ENCODE measurements around the gene TFDP3. TPM values are rescaled to one million over a fixed set of nuclear protein-coding genes. Genes with fewer than 3 reads are reported as not detected.

Gene TFDP3
- not detected for polyA plus RNA-seq (2013, experiment 1 of 2)
- not detected for polyA plus RNA-seq (2013, experiment 2 of 2)

GRCh38 chrX:133218329-133218728 lies at the start of gene TFDP3:
TFDP3 (minus strand) TSS chrX:133218354; CDS start chrX:133218259, 95 bp downstream.
- Histone ChIP-seq H3K4me1 (ENCODE audit: insufficient read depth, low read length) (no peaks in the 10 kb centered on the region), H3K9ac (ENCODE audit: low read depth, low read length) (no peak within 1 kb of the TSS), H3K27ac (ENCODE audit: low read depth, low read length) (no peak within 1 kb of the TSS), H3K27me3 (ENCODE audit: insufficient read depth, low read length) (no peaks in the 10 kb centered on the region), H3K9me3 (ENCODE audit: insufficient read depth, low read depth, low read length) (no peaks in the 10 kb centered on the region), H3K36me3 (ENCODE audit: insufficient read depth, low read length) (no peaks in the 10 kb centered on the region), H3K4me3 (ENCODE audit: low read length) (no peak within 1 kb of the TSS)
- WGBS: 98% methylated on average over 40 of the region's 40 CpGs

- H3K9me3 ChIP-seq (ENCODE audit: insufficient read depth, low read depth, low read length): no peaks in the 10 kb centered on the region
- WGBS: 100% methylated on average over 1 of the region's 2 CpGs
- H3K27me3 ChIP-seq (ENCODE audit: insufficient read depth, low read length): no peaks in the 10 kb centered on the region
- no peak overlapping the region for H3K27ac ChIP-seq (ENCODE audit: low read depth, low read length)
- H3K4me3 ChIP-seq (ENCODE audit: low read length): no peak overlapping the region
- H3K9ac ChIP-seq (ENCODE audit: low read depth, low read length): no peak overlapping the region
- peaks cover 26% of the 10 kb centered on the region for H3K4me1 ChIP-seq (ENCODE audit: insufficient read depth, low read length)
- H3K36me3 ChIP-seq (ENCODE audit: insufficient read depth, low read length): no peaks in the 10 kb centered on the region
These were observed 49.5 kb upstream of the TFDP3 start for GRCh38 chrX:133267621-133268020.

- Histone ChIP-seq H3K27ac (ENCODE audit: low read depth, low read length) (peak overlapping the region; percentile 82; the same call in 1 of the 2 replicates), H3K27me3 (ENCODE audit: insufficient read depth, low read length) (no peaks in the 10 kb centered on the region), H3K36me3 (ENCODE audit: insufficient read depth, low read length) (no peaks in the 10 kb centered on the region), H3K9ac (ENCODE audit: low read depth, low read length) (0 out of 2 replicates have a peak overlapping the region, but pooled peaks have one; percentile 40), H3K9me3 (ENCODE audit: insufficient read depth, low read depth, low read length) (no peaks in the 10 kb centered on the region), H3K4me3 (ENCODE audit: low read length) (0 out of 2 replicates have a peak overlapping the region, but pooled peaks have one; percentile 19), H3K4me1 (ENCODE audit: insufficient read depth, low read length) (peaks cover 26% of the 10 kb centered on the region)
- 2% methylated on average over 13 of the region's 13 CpGs for whole genome bisulfite sequencing
These were observed 47.2 kb upstream of the TFDP3 start for GRCh38 chrX:133265331-133265730.

GRCh38 chrX:133258481-133258880 lies 40.3 kb upstream of the TFDP3 start:
- Histone ChIP-seq H3K9me3 (ENCODE audit: insufficient read depth, low read depth, low read length) (no peaks in the 10 kb centered on the region), H3K9ac (ENCODE audit: low read depth, low read length) (no peak overlapping the region), H3K27ac (ENCODE audit: low read depth, low read length) (no peak overlapping the region), H3K27me3 (ENCODE audit: insufficient read depth, low read length) (no peaks in the 10 kb centered on the region), H3K4me1 (ENCODE audit: insufficient read depth, low read length) (no peaks in the 10 kb centered on the region), H3K4me3 (ENCODE audit: low read length) (no peak overlapping the region), H3K36me3 (ENCODE audit: insufficient read depth, low read length) (no peaks in the 10 kb centered on the region)

- H3K9ac ChIP-seq (ENCODE audit: low read depth, low read length): no peak overlapping the region
- no peaks in the 10 kb centered on the region for H3K36me3 ChIP-seq (ENCODE audit: insufficient read depth, low read length)
- WGBS: 95% methylated on average over 1 of the region's 3 CpGs
- H3K9me3 ChIP-seq (ENCODE audit: insufficient read depth, low read depth, low read length): no peaks in the 10 kb centered on the region
- peaks cover 9% of the 10 kb centered on the region for H3K4me1 ChIP-seq (ENCODE audit: insufficient read depth, low read length)
- H3K27me3 ChIP-seq (ENCODE audit: insufficient read depth, low read length): no peaks in the 10 kb centered on the region
- no peak overlapping the region for H3K27ac ChIP-seq (ENCODE audit: low read depth, low read length)
- H3K4me3 ChIP-seq (ENCODE audit: low read length): no peak overlapping the region
These were observed 36.5 kb upstream of the TFDP3 start for GRCh38 chrX:133254666-133255065.

- no peaks in the 10 kb centered on the region for H3K36me3 ChIP-seq (ENCODE audit: insufficient read depth, low read length)
- no peaks in the 10 kb centered on the region for H3K27me3 ChIP-seq (ENCODE audit: insufficient read depth, low read length)
- H3K4me3 ChIP-seq (ENCODE audit: low read length): no peak overlapping the region
- peaks cover 16% of the 10 kb centered on the region; the same call in 1 of the 2 replicates for H3K9me3 ChIP-seq (ENCODE audit: insufficient read depth, low read depth, low read length)
- H3K27ac ChIP-seq (ENCODE audit: low read depth, low read length): no peak overlapping the region
- 64% methylated on average over 5 of the region's 5 CpGs for WGBS
- H3K4me1 ChIP-seq (ENCODE audit: insufficient read depth, low read length): peaks cover 25% of the 10 kb centered on the region
- no peak overlapping the region for H3K9ac ChIP-seq (ENCODE audit: low read depth, low read length)
These were observed 33.0 kb upstream of the TFDP3 start for GRCh38 chrX:133251204-133251603.

- no peaks in the 10 kb centered on the region for H3K27me3 ChIP-seq (ENCODE audit: insufficient read depth, low read length)
- H3K9ac ChIP-seq (ENCODE audit: low read depth, low read length): no peak overlapping the region
- H3K27ac ChIP-seq (ENCODE audit: low read depth, low read length): no peak overlapping the region; the same call in 1 of the 2 replicates
- 40% methylated on average over 3 of the region's 5 CpGs for WGBS
- peaks cover 25% of the 10 kb centered on the region for H3K4me1 ChIP-seq (ENCODE audit: insufficient read depth, low read length)
- peaks cover 19% of the 10 kb centered on the region; the same call in 1 of the 2 replicates for H3K9me3 ChIP-seq (ENCODE audit: insufficient read depth, low read depth, low read length)
- H3K4me3 ChIP-seq (ENCODE audit: low read length): no peak overlapping the region
- H3K36me3 ChIP-seq (ENCODE audit: insufficient read depth, low read length): no peaks in the 10 kb centered on the region
These were observed 32.3 kb upstream of the TFDP3 start for GRCh38 chrX:133250184-133251100.

- H3K36me3 ChIP-seq (ENCODE audit: insufficient read depth, low read length): no peaks in the 10 kb centered on the region
- peaks cover 19% of the 10 kb centered on the region; the same call in 1 of the 2 replicates for H3K9me3 ChIP-seq (ENCODE audit: insufficient read depth, low read depth, low read length)
- H3K9ac ChIP-seq (ENCODE audit: low read depth, low read length): no peak overlapping the region
- 86% methylated on average over 3 of the region's 4 CpGs for WGBS
- peaks cover 25% of the 10 kb centered on the region for H3K4me1 ChIP-seq (ENCODE audit: insufficient read depth, low read length)
- H3K4me3 ChIP-seq (ENCODE audit: low read length): no peak overlapping the region
- H3K27ac ChIP-seq (ENCODE audit: low read depth, low read length): no peak overlapping the region
- H3K27me3 ChIP-seq (ENCODE audit: insufficient read depth, low read length): no peaks in the 10 kb centered on the region
These were observed 31.3 kb upstream of the TFDP3 start for GRCh38 chrX:133249266-133250058.

GRCh38 chrX:133248177-133248576 lies 30.0 kb upstream of the TFDP3 start:
- H3K27me3 ChIP-seq (ENCODE audit: insufficient read depth, low read length): no peaks in the 10 kb centered on the region
- no peak overlapping the region for H3K9ac ChIP-seq (ENCODE audit: low read depth, low read length)
- no peaks in the 10 kb centered on the region for H3K36me3 ChIP-seq (ENCODE audit: insufficient read depth, low read length)
- H3K27ac ChIP-seq (ENCODE audit: low read depth, low read length): no peak overlapping the region
- WGBS: 86% methylated on average over 2 of the region's 2 CpGs
- peaks cover 19% of the 10 kb centered on the region; the same call in 1 of the 2 replicates for H3K9me3 ChIP-seq (ENCODE audit: insufficient read depth, low read depth, low read length)
- no peak overlapping the region for H3K4me3 ChIP-seq (ENCODE audit: low read length)
- peaks cover 25% of the 10 kb centered on the region for H3K4me1 ChIP-seq (ENCODE audit: insufficient read depth, low read length)

- Histone ChIP-seq H3K4me3 (ENCODE audit: low read length) (no peak overlapping the region), H3K9ac (ENCODE audit: low read depth, low read length) (no peak overlapping the region), H3K9me3 (ENCODE audit: insufficient read depth, low read depth, low read length) (peaks cover 19% of the 10 kb centered on the region; the same call in 1 of the 2 replicates)
These were observed 28.8 kb upstream of the TFDP3 start for GRCh38 chrX:133246921-133247320.

GRCh38 chrX:133235830-133236229 lies 17.7 kb upstream of the TFDP3 start:
- Histone ChIP-seq H3K9ac (ENCODE audit: low read depth, low read length) (no peak overlapping the region), H3K9me3 (ENCODE audit: insufficient read depth, low read depth, low read length) (no peaks in the 10 kb centered on the region), H3K4me1 (ENCODE audit: insufficient read depth, low read length) (no peaks in the 10 kb centered on the region), H3K4me3 (ENCODE audit: low read length) (no peak overlapping the region), H3K27ac (ENCODE audit: low read depth, low read length) (no peak overlapping the region), H3K36me3 (ENCODE audit: insufficient read depth, low read length) (no peaks in the 10 kb centered on the region), H3K27me3 (ENCODE audit: insufficient read depth, low read length) (peaks cover 37% of the 10 kb centered on the region)
- 91% methylated on average over 3 of the region's 3 CpGs for WGBS

More at GRCh38 chrX:133246921-133247320, 28.8 kb upstream of the TFDP3 start:
- Histone ChIP-seq H3K36me3 (ENCODE audit: insufficient read depth, low read length) (no peaks in the 10 kb centered on the region), H3K27me3 (ENCODE audit: insufficient read depth, low read length) (no peaks in the 10 kb centered on the region), H3K27ac (ENCODE audit: low read depth, low read length) (no peak overlapping the region), H3K4me1 (ENCODE audit: insufficient read depth, low read length) (peaks cover 25% of the 10 kb centered on the region)
